HepG2 (cell line): ENCODE data around the gene C19orf18. TPM values are rescaled to one million over a fixed set of nuclear protein-coding genes. Genes with fewer than 3 reads are reported as not detected.
A peak's percentile ranks its signal among the peaks of the same experiment; 100 is the strongest.

Experiments
- AGO2 ChIP-seq: fragments of 200-400 bp; formaldehyde crosslinking; optimal IDR thresholded peaks from 2 replicates; pipeline ENCODE3; 2017; ENCODE audit warnings: mild to moderate bottlenecking, low read depth, low read length, moderate library complexity
- HMGA1 ChIP-seq: sonication (generic); formaldehyde crosslinking; conservative IDR thresholded peaks from 2 replicates; pipeline ENCODE4 v1.4.0; 2020; ENCODE audit warnings: missing genetic modification reagents
- ISL2 ChIP-seq: sonication (generic); formaldehyde crosslinking; IDR thresholded peaks from 2 replicates; pipeline ENCODE4 v1.5.0; 2020; ENCODE audit warnings: missing genetic modification reagents
- NFRKB ChIP-seq: fragments of 450-650 bp; IDR thresholded peaks from 2 replicates; pipeline ENCODE4 v1.6.1; 2017
- RBM39 ChIP-seq: fragments of 200-400 bp; formaldehyde crosslinking; IDR thresholded peaks from one replicate; pipeline ENCODE4 v1.6.1; 2018; ENCODE audit warnings: antibody characterized with exemption, mild to moderate bottlenecking, low read depth, low read length; ENCODE audit not compliant: poor library complexity, severe bottlenecking
- ZNF256 ChIP-seq: sonication (generic); formaldehyde crosslinking; conservative IDR thresholded peaks from 2 replicates; pipeline ENCODE4 v1.4.0; 2020; ENCODE audit warnings: missing genetic modification reagents
- ZNF431 ChIP-seq: sonication (generic); formaldehyde crosslinking; IDR thresholded peaks from 2 replicates; pipeline ENCODE4 v1.9.0; 2022; ENCODE audit warnings: missing genetic modification reagents, low read depth, mild to moderate bottlenecking, borderline replicate concordance
- polyA plus RNA-seq, 8 experiments: library from polyadenylated mRNA; depleted of rRNA in 3 of 8; stranded (reverse) in 7 of 8; unstranded in 1 of 8; fragments of >200 nt; fragmentation: Illumina TruSeq in 4 of 8; extraction: Trizol in 4 of 8; gene quantifications; 2 replicates each; pipeline versions ENCODE4 v1.2.1 to v1.2.3, GENCODE V29; 2011 to 2016; ENCODE audit warnings: low read depth in 4 of 8, missing spikeins in 1 of 8, mixed read lengths in 1 of 8; ENCODE audit not compliant: insufficient read depth in 1 of 8
- total RNA-seq, 5 experiments: library from RNA; depleted of rRNA; stranded (reverse); fragments of >200 nt; fragmentation: Illumina TruSeq; extraction: Trizol; gene quantifications; 2 replicates each; pipeline ENCODE4 v1.2.3, GENCODE V29; 2016; ENCODE audit warnings: low read depth in 1 of 5
- TF ChIP-seq, protein P1 (sequence below), 2 experiments: sonication (generic) in 1 of 2; formaldehyde crosslinking in 1 of 2; IDR thresholded peaks; 2 replicates each; pipeline versions ENCODE4 v1.4.0 to v1.6.1; 2016 to 2020; ENCODE audit warnings: borderline replicate concordance in 1 of 2, low read depth in 1 of 2, mild to moderate bottlenecking in 1 of 2, missing genetic modification reagents in 1 of 2
- TF ChIP-seq, protein P2 (sequence below): sonication (generic); formaldehyde crosslinking; IDR thresholded peaks from 2 replicates; pipeline ENCODE4 v1.4.0; 2020; ENCODE audit warnings: missing genetic modification reagents, mild to moderate bottlenecking, borderline replicate concordance
- TF ChIP-seq, protein P3 (sequence below): sonication (generic); formaldehyde crosslinking; IDR thresholded peaks from 2 replicates; pipeline ENCODE4 v1.5.0; 2020; ENCODE audit warnings: mild to moderate bottlenecking, low read depth, missing genetic modification reagents, borderline replicate concordance
- TF ChIP-seq, protein P4 (sequence below): sonication (generic); formaldehyde crosslinking; IDR thresholded peaks from 2 replicates; pipeline ENCODE4 v1.4.0; 2020; ENCODE audit warnings: missing genetic modification reagents
- TF ChIP-seq, protein P5 (sequence below): IDR thresholded peaks from 2 replicates; pipeline ENCODE4 v1.6.1; 2018; ENCODE audit warnings: missing genetic modification reagents, mild to moderate bottlenecking, missing compliant biosample characterization
- TF ChIP-seq, protein P6 (sequence below): sonication (generic); formaldehyde crosslinking; IDR thresholded peaks from 2 replicates; pipeline ENCODE4 v1.4.0; 2020; ENCODE audit warnings: mild to moderate bottlenecking, missing genetic modification reagents
- TF ChIP-seq, protein P7 (sequence below): sonication (generic); formaldehyde crosslinking; IDR thresholded peaks from 2 replicates; pipeline ENCODE4 v1.4.0; 2020; ENCODE audit warnings: mild to moderate bottlenecking, missing genetic modification reagents

The C19orf18 gene
- total and polyA plus RNA-seq, 2 of the 13 experiments (the other 11 are each of a cell fraction or from before 2014, with no cell fraction given), result 0.38 to 0.55 TPM

DNA sequence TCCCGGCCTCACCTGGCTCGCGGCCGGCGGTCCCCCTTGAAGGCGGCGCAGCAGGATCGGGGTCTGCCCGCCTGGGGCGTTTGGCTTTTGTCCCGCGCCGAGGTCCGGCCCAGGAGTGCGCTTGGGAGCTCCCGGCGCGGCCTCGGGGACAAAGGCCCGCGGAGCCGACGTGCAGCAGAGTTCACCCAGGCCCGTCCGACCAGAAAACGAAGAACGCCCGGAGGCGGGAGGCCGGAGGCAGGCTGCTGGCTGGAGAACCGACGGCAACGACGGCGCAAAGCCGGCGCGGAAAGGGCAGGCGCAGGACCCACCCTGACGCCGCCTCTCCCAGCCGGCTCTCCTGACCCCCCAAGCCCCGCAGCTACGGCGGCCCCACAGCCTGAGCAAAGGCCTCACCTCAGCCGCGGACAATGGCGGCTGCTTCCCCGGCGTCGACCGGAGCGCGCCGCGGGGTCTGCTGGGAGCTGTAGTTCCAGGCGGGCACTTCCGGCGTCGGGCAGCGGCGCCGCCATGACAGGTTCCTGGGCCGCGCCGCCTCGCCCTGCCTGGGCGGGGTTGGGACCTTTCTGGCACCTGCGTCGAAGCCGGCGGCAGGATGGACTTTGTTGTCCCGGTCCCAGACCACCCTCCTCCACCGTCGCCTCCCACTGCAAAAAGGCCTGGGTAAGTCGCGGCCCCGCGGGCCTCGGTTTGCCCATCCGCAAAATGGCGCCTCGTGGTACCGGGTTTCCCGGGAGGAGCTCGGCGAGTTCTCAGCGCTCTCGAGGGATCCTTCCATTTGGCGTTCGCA, 28.2 kb upstream of the C19orf18 start, which contains the start of gene ZNF606 (continued):
- peak; percentile 81 for TF ChIP-seq AGO2
- peak; percentile 66 for TF ChIP-seq RBM39
- TF ChIP-seq NFRKB, result peak; percentile 36; the same call in 1 of the 2 replicates
- TF ChIP-seq, protein P1, sequence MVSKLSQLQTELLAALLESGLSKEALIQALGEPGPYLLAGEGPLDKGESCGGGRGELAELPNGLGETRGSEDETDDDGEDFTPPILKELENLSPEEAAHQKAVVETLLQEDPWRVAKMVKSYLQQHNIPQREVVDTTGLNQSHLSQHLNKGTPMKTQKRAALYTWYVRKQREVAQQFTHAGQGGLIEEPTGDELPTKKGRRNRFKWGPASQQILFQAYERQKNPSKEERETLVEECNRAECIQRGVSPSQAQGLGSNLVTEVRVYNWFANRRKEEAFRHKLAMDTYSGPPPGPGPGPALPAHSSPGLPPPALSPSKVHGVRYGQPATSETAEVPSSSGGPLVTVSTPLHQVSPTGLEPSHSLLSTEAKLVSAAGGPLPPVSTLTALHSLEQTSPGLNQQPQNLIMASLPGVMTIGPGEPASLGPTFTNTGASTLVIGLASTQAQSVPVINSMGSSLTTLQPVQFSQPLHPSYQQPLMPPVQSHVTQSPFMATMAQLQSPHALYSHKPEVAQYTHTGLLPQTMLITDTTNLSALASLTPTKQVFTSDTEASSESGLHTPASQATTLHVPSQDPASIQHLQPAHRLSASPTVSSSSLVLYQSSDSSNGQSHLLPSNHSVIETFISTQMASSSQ (IDR thresholded peaks at IDR 0.05; ENCODE audit: low read depth), result no peak
- TF ChIP-seq, protein P1 (CRISPR knock-in tag; IDR thresholded peaks at IDR 0.05; ENCODE audit: borderline replicate concordance), result no peak; the same call in 1 of the 2 replicates
- no peak; the same call in 1 of the 2 replicates for TF ChIP-seq ZNF256 (CRISPR knock-in tag)
- TF ChIP-seq ISL2 (CRISPR knock-in tag), result no peak; the same call in none of the 2 replicates
- TF ChIP-seq, protein P2, sequence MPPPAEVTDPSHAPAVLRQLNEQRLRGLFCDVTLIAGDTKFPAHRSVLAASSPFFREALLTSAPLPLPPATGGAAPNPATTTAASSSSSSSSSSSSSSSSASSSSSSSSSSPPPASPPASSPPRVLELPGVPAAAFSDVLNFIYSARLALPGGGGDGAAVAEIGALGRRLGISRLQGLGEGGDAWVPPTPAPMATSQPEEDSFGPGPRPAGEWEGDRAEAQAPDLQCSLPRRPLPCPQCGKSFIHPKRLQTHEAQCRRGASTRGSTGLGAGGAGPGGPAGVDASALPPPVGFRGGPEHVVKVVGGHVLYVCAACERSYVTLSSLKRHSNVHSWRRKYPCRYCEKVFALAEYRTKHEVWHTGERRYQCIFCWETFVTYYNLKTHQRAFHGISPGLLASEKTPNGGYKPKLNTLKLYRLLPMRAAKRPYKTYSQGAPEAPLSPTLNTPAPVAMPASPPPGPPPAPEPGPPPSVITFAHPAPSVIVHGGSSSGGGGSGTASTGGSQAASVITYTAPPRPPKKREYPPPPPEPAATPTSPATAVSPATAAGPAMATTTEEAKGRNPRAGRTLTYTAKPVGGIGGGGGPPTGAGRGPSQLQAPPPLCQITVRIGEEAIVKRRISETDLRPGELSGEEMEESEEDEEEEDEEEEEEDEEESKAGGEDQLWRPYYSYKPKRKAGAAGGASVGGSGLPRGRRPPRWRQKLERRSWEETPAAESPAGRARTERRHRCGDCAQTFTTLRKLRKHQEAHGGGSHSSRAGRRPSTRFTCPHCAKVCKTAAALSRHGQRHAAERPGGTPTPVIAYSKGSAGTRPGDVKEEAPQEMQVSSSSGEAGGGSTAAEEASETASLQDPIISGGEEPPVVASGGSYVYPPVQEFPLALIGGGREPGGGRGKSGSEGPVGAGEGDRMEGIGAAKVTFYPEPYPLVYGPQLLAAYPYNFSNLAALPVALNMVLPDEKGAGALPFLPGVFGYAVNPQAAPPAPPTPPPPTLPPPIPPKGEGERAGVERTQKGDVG (CRISPR knock-in tag), result no peak
- TF ChIP-seq, protein P3, sequence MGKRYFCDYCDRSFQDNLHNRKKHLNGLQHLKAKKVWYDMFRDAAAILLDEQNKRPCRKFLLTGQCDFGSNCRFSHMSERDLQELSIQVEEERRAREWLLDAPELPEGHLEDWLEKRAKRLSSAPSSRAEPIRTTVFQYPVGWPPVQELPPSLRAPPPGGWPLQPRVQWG (CRISPR knock-in tag), result no peak
- TF ChIP-seq, protein P4, sequence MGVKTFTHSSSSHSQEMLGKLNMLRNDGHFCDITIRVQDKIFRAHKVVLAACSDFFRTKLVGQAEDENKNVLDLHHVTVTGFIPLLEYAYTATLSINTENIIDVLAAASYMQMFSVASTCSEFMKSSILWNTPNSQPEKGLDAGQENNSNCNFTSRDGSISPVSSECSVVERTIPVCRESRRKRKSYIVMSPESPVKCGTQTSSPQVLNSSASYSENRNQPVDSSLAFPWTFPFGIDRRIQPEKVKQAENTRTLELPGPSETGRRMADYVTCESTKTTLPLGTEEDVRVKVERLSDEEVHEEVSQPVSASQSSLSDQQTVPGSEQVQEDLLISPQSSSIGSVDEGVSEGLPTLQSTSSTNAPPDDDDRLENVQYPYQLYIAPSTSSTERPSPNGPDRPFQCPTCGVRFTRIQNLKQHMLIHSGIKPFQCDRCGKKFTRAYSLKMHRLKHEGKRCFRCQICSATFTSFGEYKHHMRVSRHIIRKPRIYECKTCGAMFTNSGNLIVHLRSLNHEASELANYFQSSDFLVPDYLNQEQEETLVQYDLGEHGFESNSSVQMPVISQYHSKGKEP (CRISPR knock-in tag), result peak; percentile 81; the same call in 1 of the 2 replicates
- TF ChIP-seq, protein P5, sequence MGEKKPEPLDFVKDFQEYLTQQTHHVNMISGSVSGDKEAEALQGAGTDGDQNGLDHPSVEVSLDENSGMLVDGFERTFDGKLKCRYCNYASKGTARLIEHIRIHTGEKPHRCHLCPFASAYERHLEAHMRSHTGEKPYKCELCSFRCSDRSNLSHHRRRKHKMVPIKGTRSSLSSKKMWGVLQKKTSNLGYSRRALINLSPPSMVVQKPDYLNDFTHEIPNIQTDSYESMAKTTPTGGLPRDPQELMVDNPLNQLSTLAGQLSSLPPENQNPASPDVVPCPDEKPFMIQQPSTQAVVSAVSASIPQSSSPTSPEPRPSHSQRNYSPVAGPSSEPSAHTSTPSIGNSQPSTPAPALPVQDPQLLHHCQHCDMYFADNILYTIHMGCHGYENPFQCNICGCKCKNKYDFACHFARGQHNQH, result peak; percentile 26; the same call in 1 of the 2 replicates
- no peak for TF ChIP-seq HMGA1 (CRISPR knock-in tag)
- TF ChIP-seq, protein P6, sequence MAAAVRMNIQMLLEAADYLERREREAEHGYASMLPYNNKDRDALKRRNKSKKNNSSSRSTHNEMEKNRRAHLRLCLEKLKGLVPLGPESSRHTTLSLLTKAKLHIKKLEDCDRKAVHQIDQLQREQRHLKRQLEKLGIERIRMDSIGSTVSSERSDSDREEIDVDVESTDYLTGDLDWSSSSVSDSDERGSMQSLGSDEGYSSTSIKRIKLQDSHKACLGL (CRISPR knock-in tag), result peak; percentile 62
- TF ChIP-seq, protein P7, sequence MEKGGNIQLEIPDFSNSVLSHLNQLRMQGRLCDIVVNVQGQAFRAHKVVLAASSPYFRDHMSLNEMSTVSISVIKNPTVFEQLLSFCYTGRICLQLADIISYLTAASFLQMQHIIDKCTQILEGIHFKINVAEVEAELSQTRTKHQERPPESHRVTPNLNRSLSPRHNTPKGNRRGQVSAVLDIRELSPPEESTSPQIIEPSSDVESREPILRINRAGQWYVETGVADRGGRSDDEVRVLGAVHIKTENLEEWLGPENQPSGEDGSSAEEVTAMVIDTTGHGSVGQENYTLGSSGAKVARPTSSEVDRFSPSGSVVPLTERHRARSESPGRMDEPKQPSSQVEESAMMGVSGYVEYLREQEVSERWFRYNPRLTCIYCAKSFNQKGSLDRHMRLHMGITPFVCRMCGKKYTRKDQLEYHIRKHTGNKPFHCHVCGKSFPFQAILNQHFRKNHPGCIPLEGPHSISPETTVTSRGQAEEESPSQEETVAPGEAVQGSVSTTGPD (CRISPR knock-in tag), result no peak
- TF ChIP-seq ZNF431 (CRISPR knock-in tag), result no peak
